Nephron (organoid): Measurements from ENCODE around the gene VAC14.

Experiments used
- H3K27ac Mint-ChIP-seq, 3 experiments: 2 replicates each; pipeline ENCODE4 v1.8.0; 2020; ENCODE audit warnings: mixed read lengths in 3 of 3, mild to moderate bottlenecking in 2 of 3, moderate library complexity in 1 of 3
- H3K27me3 Mint-ChIP-seq: 2 replicates; pipeline ENCODE4 v1.8.0; 2021; ENCODE audit warnings: low read depth, mild to moderate bottlenecking, moderate library complexity, mixed read lengths
- H3K36me3 Mint-ChIP-seq: 2 replicates; pipeline ENCODE4 v1.8.0; 2020; ENCODE audit warnings: low read depth, mixed read lengths
- H3K4me1 Mint-ChIP-seq: 2 replicates; pipeline ENCODE4 v1.8.0; 2020; ENCODE audit warnings: mixed read lengths
- H3K4me3 Mint-ChIP-seq, 3 experiments: 2 replicates each; pipeline ENCODE4 v1.8.0; 2020; ENCODE audit warnings: mild to moderate bottlenecking in 3 of 3, mixed read lengths in 3 of 3, moderate library complexity in 2 of 3
- H3K9me3 Mint-ChIP-seq: 2 replicates; pipeline ENCODE4 v1.8.0; 2020; ENCODE audit warnings: mixed read lengths
- TF ChIP-seq, protein P1 (sequence below), 3 experiments: fragments of 200-600 bp; sonication (generic); IDR thresholded peaks; one replicate each; pipeline ENCODE4 v1.5.0; 2021; ENCODE audit warnings: antibody characterized with exemption in 3 of 3; ENCODE audit not compliant: unreplicated experiment in 3 of 3

Gene VAC14

DNA sequence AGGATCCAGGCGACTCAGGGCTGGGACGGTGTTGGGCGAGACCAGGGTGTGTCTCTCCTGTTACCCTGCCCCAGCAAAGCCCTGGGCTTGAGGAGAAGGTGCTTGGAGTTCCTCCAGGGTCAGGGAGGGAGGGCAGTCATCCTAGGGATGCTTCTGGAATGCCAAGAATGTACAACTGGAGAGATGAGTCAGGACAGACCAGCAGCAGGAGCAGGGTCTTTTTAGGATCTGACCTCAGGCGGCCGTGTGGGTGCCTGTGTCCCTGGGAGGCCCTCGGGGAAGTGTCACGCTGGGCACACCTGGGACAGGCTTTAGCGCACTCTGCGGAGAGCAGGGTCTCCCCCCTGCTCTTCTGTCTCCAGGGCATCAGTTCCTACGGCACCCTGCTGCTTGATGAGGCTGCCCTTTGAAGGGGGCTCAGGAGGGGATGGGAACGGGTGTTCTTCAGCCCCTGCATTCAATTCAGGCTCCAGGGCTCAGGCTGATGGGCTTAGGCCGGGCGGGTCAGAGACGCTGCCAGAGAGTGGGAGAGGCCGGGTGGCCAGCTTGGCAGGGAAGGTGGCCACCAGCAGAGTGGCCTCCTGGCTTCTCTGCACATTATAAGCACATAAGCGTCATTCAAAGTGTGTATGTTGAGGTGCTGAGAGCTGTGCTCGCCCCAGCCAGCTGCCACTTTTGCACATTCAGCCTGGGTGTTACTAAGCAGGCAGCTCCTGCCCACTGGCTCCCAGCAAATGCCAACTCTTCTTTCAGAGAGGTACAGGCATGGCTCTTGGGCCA is 106.7 kb downstream of the VAC14 start:
- peaks cover 63% of the 10 kb centered on the region for H3K4me1 Mint-ChIP-seq
- H3K27me3 Mint-ChIP-seq: peaks cover 3% of the 10 kb centered on the region
- TF ChIP-seq, protein P1, sequence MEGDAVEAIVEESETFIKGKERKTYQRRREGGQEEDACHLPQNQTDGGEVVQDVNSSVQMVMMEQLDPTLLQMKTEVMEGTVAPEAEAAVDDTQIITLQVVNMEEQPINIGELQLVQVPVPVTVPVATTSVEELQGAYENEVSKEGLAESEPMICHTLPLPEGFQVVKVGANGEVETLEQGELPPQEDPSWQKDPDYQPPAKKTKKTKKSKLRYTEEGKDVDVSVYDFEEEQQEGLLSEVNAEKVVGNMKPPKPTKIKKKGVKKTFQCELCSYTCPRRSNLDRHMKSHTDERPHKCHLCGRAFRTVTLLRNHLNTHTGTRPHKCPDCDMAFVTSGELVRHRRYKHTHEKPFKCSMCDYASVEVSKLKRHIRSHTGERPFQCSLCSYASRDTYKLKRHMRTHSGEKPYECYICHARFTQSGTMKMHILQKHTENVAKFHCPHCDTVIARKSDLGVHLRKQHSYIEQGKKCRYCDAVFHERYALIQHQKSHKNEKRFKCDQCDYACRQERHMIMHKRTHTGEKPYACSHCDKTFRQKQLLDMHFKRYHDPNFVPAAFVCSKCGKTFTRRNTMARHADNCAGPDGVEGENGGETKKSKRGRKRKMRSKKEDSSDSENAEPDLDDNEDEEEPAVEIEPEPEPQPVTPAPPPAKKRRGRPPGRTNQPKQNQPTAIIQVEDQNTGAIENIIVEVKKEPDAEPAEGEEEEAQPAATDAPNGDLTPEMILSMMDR (IDR thresholded peaks at IDR 0.05; ENCODE audit: unreplicated experiment in 3 of 3): no peak
- H3K9me3 Mint-ChIP-seq: no peaks in the 10 kb centered on the region
- peaks cover 4% of the 10 kb centered on the region for H3K36me3 Mint-ChIP-seq
- H3K27ac Mint-ChIP-seq: peak overlapping the region in 1 of 3 experiments; percentile 82
- H3K4me3 Mint-ChIP-seq: no peak overlapping the region

DNA sequence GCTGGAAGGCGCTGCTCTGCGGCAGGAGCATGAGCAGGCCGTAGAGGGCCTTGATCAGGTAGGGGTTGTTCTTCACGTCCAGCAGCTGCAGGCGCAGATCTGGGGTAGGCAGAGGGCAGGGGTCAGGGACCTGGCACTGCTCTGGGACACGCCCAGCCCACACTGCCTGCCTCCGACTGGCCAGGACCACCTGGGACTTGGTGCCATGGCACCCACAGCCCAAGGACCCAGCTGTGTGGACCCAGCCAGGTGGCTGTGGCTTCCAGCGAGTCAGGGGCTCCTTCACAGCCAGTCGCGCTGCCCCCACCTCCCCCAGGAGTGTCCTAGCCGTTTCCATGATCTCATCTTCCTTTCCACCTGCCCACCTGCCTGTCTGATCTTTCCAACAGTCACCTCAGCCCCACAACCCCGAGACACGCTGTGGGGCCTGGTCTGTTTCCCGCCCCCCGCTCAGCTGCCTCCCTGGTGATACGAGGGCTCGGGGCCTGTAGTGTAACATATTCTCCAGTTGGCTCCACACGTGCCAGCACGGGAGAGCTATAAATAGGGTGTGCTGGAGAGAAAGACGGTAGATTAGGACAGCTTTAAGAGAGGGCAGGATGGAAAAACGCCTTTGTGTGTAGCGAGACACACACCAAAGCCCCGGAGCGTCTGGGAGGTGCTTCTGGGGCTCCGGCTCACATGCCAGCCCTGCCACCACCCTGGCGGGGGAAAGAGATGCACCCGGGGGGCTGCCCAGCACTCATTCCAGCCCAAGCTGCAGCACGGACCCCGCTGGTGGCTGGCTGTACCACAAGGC is 107.9 kb downstream of the VAC14 start:
- peaks cover 5% of the 10 kb centered on the region for H3K27me3 Mint-ChIP-seq
- peaks cover 68% of the 10 kb centered on the region for H3K4me1 Mint-ChIP-seq
- H3K4me3 Mint-ChIP-seq: peak overlapping the region in 2 of 3 experiments; percentile 42 to 74
- H3K9me3 Mint-ChIP-seq: no peaks in the 10 kb centered on the region
- peak overlapping the region; percentile 78 to 91 (median 82) for H3K27ac Mint-ChIP-seq
- H3K36me3 Mint-ChIP-seq: no peaks in the 10 kb centered on the region
- TF ChIP-seq, protein P1 (IDR thresholded peaks at IDR 0.05; ENCODE audit: unreplicated experiment in 3 of 3): no peak

DNA sequence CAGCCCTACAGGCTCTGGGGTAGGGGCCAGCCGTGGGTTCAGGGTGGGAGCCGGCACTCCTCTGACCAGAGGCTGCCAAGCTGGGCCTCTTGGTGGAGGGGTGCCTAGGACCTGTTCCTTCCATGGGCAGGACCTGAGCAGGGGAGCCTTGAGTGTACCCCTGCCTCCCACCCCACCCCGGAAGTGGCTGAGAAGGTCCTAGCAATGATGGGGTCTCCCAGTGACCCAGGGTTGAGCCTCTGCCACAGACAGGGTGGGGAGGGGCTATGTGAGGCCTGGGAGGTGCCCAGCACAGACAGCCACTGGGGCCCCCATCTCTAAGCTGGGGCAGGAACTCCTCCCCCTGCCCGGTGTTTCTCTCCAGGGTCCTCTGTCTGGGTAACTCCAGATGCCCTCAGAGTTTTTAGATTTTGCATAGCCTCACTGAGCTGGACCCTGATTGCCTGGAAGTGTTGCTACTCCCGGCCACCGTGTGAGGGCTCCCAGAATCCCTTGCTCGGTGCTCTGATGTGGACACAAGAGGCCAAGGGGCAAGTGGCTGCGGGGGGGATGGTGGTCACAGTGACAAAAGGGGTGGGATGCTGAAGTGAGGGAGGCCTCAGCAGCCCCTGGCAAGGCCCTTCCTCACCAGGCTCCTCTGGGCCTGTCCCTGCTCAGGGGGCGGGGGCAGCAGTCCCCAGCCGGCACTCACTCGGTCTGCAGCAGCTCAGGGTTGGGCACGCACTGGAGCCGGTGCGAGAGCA is 108.7 kb downstream of the VAC14 start:
- Mint-ChIP-seq H3K27me3 (peaks cover 5% of the 10 kb centered on the region), H3K36me3 (no peaks in the 10 kb centered on the region), H3K27ac (peak overlapping the region; percentile 88 to 92 (median 90)), H3K9me3 (no peaks in the 10 kb centered on the region), H3K4me1 (peaks cover 71% of the 10 kb centered on the region), H3K4me3 (peak overlapping the region in 1 of 3 experiments; percentile 29)
- TF ChIP-seq, protein P1 (IDR thresholded peaks at IDR 0.05; ENCODE audit: unreplicated experiment in 3 of 3): no peak

DNA sequence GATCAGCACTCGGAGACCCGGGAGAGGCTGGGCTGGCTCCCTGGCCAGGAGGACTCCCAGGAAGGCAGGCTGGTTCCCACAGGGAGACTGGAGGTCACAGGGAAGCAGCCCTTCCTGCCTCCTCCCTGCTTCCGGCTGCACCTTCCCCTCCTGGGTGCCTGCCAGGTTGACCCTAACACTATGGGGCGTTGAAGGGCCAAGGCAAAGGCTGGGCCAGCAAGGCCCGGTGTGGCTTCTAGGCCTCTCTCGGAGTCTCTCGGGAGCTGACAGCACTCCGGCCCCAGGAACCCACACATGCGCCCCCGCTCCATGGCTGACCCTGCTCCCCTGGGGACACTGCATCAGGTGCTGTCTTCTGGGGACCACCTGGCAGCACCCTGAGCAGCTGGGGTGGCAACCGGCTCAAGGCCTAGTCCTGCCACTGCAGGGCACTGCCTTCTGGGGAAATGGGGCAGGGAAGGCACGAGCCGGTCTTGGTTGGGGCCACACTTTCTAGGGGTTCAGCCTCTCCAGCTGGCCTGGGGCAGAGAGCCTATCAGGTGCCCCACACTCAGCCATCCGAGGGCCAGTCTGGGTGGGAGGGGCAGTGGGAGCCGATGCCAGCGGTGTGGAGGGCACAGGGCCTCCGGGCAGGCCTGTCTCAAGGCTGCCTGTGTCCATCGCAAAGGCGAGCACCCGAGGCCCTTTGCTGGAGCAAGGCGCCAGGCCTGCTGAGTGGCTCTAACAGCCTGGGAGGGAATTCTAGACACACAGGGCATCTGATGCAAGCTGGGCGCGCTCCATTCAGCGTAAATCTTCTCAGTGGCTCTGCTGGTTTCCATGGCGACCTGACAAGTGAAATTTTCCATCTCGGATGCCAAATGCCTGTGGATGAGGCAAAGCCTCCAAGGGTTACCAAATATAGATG is 109.5 kb downstream of the VAC14 start:
- Mint-ChIP-seq H3K36me3 (no peaks in the 10 kb centered on the region), H3K9me3 (no peaks in the 10 kb centered on the region), H3K4me1 (peaks cover 79% of the 10 kb centered on the region), H3K4me3 (peak overlapping the region in 1 of 3 experiments; percentile 69), H3K27ac (peak overlapping the region; percentile 88 to 92 (median 90)), H3K27me3 (peaks cover 5% of the 10 kb centered on the region)
- TF ChIP-seq, protein P1 (IDR thresholded peaks at IDR 0.05; ENCODE audit: unreplicated experiment in 3 of 3): no peak
